GM18505 (cell line): ENCODE data around the gene FOXP1.
A peak's percentile ranks its signal among the peaks of the same experiment; 100 is the strongest.

Experiments
- ATAC-seq: cut with Tn5 transposase; IDR thresholded peaks from one replicate; pipeline ENCODE4 v1.9.1; 2021; ENCODE audit not compliant: unreplicated experiment
- POLR2A ChIP-seq: IDR thresholded peaks from 4 replicates; pipeline ENCODE4 v1.6.1; 2011; ENCODE audit warnings: borderline replicate concordance; ENCODE audit not compliant: insufficient read depth, insufficient read length; ENCODE audit errors: extremely low read depth

Gene FOXP1

GRCh38 chr3:71143493-71143892 is 440.0 kb downstream of the FOXP1 start:
- no peak for TF ChIP-seq POLR2A
- ATAC-seq: no peak

GRCh38 chr3:71142441-71143161 is 440.9 kb downstream of the FOXP1 start:
- ATAC-seq: no peak
- TF ChIP-seq POLR2A: no peak

GRCh38 chr3:71140477-71140876 is 443.1 kb downstream of the FOXP1 start:
- ATAC-seq: no peak
- no peak for TF ChIP-seq POLR2A

GRCh38 chr3:71139496-71139895 is 444.0 kb downstream of the FOXP1 start:
- TF ChIP-seq POLR2A: no peak
- ATAC-seq: no peak

GRCh38 chr3:71138410-71138809 is 445.1 kb downstream of the FOXP1 start:
- no peak for ATAC-seq
- TF ChIP-seq POLR2A: no peak

GRCh38 chr3:71136276-71136675 is 447.3 kb downstream of the FOXP1 start:
- no peak for ATAC-seq
- no peak for TF ChIP-seq POLR2A

- TF ChIP-seq POLR2A: no peak
- ATAC-seq: no peak
Observed at GRCh38 chr3:71135373-71136088, 448.0 kb downstream of the FOXP1 start.

GRCh38 chr3:71134521-71134920 is 449.0 kb downstream of the FOXP1 start:
- TF ChIP-seq POLR2A: no peak
- ATAC-seq: no peak

GRCh38 chr3:71133865-71134264 is 449.7 kb downstream of the FOXP1 start:
- ATAC-seq: no peak
- TF ChIP-seq POLR2A: no peak

- ATAC-seq: no peak
- no peak for TF ChIP-seq POLR2A
Observed at GRCh38 chr3:71132995-71133730, 450.4 kb downstream of the FOXP1 start.

GRCh38 chr3:71131375-71132314 is 451.9 kb downstream of the FOXP1 start:
- no peak for ATAC-seq
- no peak for TF ChIP-seq POLR2A

GRCh38 chr3:71130471-71131374 is 452.8 kb downstream of the FOXP1 start:
- ATAC-seq: peak; percentile 80
- no peak for TF ChIP-seq POLR2A
